Activated CD4-positive, alpha-beta T cell treated with anti-CD3 and anti-CD28 coated beads for 4 hours (primary cell): Measurements from ENCODE around the gene MRPS2.
"Not testable (repeated sequence)": the region's sequence is repeated elsewhere in the genome, so short reads cannot be mapped to it uniquely, and the experiment has no call there.

Source experiments
- DNase-seq, 2 donors: peaks; one replicate each; pipeline ENCODE4 v3.0.0-alpha.2; 2020

The MRPS2 gene

GRCh38 chr9:135516132-135516860 is 15.8 kb downstream of the MRPS2 start:
- DNase-seq: no peak

- no peak for DNase-seq
Measured at GRCh38 chr9:135517407-135517822, 16.9 kb downstream of the MRPS2 start.

GRCh38 chr9:135519179-135519971 is 18.9 kb downstream of the MRPS2 start:
- no peak for DNase-seq

- DNase-seq: no peak
Measured at GRCh38 chr9:135520916-135521607, 20.6 kb downstream of the MRPS2 start, which contains the start of gene LCN1. Gene LCN1 (plus strand): TSS chr9:135521440. CDS start chr9:135521498, 58 bp downstream.

- DNase-seq: no peak
Measured at GRCh38 chr9:135521608-135522095, 21.2 kb downstream of the MRPS2 start.

DNA sequence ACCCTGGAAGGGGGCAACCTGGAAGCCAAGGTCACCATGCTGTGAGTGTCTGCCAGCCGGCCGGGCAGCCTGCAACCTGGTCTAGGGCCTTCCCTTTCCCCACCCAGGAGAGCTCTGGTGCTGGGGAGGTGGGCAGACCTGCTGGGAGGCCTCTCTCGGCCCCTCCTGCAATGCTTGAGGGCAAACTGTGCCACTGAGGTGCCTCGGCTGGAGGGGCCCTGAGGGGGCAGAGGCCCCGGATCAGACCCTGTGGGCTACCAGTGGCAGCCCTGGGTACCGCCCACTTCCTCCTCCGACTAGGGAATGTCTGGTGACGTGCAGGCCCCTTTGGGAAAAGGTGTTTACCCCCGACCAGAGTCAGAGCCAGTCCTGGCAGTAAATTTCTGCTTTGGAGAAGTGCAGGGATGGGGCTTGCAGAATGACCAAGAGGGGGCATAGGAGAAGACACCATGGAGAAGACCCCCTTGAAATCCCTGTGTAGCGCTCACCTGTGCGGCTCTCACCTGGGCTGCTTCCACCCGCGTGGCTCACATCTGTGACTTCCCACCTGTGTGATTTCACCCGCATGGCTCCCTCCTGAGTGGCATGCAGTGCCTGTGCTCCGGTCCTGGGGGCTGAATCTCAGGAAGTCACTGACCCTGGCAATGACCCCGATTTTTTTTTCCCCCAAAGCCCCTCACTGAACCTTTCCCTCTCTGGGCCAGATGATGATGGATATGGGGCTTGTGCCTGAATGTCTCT is 21.8 kb downstream of the MRPS2 start:
- DNase-seq: no peak

DNA sequence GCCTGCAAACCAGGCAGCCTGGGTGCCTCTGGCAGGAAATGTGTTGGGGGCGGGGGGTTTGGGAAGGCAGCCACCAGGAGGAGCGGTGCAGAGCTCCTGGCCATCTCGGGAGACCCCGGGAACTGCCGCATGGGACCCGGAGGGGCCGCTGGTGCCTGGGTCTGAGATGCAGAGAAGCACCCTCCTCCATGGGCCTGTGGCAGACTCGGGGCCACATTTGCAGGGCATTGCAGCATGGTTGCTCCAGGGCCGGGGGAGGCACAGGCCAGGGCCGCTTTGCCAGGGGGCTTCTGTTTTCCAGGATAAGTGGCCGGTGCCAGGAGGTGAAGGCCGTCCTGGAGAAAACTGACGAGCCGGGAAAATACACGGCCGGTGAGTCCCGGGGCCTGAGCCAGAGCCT is 22.4 kb downstream of the MRPS2 start:
- DNase-seq: no peak

DNA sequence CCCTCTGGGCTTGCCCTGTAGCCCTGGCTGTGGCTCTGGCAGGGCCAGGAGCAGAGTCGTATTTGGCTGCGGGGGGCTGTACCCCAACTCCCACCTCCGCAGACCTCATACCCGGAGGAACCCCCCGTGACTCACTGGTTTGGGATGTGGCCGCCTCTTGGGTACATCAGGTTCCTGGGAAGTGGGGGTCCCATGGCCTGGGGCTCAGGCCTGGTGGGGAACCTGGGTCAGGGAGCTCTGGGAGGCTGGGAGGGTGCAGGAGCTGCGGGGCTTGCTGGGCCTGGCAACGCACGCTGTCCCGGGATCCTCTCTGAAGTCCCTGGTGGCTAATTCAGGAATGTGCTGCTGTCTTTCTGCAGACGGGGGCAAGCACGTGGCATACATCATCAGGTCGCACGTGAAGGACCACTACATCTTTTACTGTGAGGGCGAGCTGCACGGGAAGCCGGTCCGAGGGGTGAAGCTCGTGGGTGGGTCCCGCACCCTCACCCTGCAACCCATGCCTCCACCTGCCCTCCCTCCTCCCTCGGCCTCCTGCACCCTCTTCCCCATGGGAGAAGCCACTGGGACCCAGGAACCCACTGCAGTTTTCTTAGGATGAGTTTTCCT is 23.1 kb downstream of the MRPS2 start:
- no peak for DNase-seq

- DNase-seq: no peak
Measured at GRCh38 chr9:135524130-135524861, 23.8 kb downstream of the MRPS2 start.

GRCh38 chr9:135525241-135526088 is 25.0 kb downstream of the MRPS2 start:
- DNase-seq: no peak

DNA sequence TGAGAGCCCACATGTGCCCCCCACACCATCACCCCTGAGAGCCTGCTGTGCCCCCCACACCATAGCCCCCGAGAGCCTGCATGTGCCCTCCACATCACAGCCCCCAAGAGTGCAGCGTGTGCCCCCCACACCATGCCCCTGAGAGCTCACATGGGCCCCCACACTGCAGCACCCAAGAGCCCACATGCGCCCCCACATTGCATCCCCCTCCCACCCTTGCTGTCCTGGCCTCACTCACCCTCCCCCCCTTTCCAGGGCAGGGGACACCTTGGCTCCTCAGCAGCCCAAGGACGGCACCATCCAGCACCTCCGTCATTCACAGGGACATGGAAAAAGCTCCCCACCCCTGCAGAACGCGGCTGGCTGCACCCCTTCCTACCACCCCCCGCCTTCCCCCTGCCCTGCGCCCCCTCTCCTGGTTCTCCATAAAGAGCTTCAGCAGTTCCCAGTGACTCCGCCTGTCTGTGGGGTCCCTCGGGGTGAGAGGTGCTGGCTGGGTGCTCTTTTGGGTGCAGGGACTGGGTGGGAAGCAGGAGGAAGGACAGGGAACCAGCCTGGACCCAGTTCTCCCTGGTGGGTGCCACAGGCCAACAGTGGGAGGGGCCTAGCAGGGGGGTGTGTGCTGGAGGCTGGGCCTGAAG is 25.7 kb downstream of the MRPS2 start:
- DNase-seq: no peak

DNA sequence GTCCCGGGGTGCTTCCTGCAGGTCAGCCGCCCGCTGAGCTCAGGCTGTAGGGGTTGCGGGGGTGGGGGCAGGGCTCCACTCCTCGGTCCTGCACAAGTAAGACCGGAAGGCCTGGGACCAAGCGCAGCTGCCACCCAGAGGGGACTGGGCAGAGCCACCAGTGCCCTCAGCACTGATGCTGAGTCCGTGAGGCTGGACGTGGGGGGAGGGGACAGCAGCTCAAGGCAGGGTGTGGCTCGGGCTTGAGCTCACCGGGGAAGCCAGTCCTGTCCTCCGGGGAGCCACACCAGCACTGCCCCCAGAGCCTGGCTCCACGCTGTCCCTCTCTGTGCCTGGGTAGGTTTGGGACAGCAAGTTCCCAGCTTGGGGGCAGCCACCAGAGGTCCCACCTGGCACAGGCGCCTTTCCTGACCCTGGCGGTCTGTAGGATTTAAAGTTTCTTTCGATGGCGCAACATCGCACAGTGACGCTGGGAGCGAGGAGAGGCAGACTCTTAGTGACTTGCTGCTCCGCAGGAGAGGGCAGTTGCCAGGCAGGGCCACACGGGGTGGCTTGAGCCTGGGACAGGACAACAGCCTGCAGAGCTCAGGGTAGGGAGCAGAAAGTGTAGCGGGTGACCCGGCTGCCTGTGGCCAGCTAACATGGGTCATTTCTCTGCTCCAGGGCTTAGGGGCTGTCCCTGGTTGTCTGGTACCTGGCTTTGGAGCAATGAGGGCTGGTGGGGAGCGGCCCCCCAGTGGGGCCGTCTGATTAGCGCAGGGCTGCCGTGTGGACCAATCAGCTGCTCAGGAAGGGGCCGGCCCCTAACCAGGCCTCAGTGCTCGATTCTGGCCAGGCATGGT is 26.5 kb downstream of the MRPS2 start:
- DNase-seq: no peak

DNA sequence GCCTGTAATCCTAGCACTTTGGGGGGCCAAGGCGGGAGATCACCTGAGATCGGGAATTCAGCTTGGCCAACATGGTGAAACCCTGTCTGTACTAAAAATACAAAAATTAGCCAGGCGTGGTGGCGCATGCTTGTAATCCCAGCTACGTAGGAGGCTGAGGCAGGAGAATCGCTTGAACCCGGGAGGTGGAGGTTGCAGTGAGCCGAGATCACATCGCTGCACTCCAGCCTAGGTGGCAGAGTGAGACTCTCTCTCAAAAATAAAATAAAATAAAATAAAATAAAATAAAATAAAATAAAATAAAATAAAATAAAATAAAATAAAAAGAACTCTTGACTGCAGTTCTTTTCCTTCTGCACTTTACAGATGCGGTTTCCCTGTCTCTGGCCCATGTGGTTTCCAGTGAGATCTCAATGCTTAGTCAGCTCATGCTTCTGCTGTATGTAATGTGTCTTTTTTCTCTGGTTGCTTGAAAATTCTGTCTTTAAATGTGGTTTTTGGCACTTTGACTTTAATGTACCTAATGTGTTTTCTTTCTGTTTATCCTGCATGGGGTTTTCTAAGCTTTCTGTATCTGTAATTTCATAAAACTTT is 28.5 kb downstream of the MRPS2 start:
- DNase-seq: not testable (repeated sequence)

GRCh38 chr9:135530146-135530545 is 29.7 kb downstream of the MRPS2 start:
- no peak for DNase-seq

DNA sequence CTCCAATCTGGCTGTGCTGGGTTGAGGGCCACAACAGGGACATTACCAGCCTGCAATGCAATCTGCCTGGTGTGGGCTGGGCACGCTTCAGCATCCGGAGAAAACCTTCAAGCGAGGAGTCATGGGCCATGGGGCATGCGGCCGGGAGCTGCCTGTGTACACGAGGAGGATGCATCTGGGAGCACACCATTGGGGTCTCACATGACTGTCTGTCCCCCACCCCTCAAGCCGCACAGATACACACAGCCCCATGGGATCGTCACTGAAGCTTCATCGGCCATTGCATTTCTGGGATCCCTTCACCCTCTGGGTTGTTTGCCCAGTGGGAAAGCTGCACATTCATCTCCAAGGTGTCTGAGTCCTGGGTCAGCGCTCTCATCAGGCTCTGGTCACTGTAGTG is 30.6 kb downstream of the MRPS2 start:
- no peak for DNase-seq

DNA sequence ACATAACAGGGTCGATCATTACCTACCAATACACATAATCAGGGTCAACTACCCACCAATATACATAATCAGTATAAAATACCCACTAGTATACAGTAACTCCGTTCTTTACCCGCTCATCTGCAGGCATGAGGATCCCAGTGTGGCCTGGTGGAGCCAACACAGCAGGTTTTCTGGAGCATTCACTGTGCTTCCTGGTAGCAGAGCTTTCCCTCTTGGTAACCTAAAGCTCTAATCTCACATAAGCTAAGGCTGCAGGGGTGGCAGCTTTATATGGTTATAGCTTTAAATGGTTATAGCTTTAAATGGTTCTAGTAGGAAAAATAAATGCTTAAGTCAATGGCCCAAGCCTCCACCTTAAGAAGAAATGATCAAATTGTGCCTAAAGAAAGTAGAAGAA is 32.6 kb downstream of the MRPS2 start:
- no peak for DNase-seq

DNA sequence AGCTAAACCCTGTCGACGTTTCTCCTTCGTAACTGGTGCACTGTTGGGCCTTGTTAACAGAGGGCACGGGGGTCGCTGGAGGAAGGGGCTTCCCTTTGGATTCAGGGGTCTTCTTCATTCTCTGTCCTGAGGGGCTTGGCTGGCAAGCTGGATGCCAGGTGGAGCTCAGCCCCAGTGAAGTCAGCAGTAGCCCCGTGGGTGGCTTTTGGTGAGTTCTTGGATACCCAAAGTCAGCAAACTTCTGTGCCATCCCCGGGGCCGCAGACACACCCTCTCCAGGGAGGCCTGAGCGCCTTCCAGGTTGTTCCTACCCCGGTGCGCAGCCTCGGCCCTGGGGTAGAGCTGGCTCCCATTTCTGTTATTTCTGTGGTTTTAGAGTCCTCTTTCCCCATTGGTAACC is 33.2 kb downstream of the MRPS2 start:
- DNase-seq: no peak

- DNase-seq: not testable (repeated sequence)
Measured at GRCh38 chr9:135534192-135534711, 33.8 kb downstream of the MRPS2 start.
